PFSK-1 (cell line): ENCODE results near the gene PPIL4.

Experiments
- POLR2AphosphoS5 ChIP-seq: IDR thresholded peaks from 2 replicates; pipeline ENCODE4 v1.6.1; 2012; ENCODE audit warnings: low read depth, mild to moderate bottlenecking, control low read depth, low read length, moderate library complexity
- TAF1 ChIP-seq: IDR thresholded peaks from 2 replicates; pipeline ENCODE4 v1.6.1; 2012; ENCODE audit warnings: low read length, control low read depth, borderline replicate concordance; ENCODE audit not compliant: insufficient read depth
- TF ChIP-seq, protein P1 (sequence below), 2 experiments: IDR thresholded peaks; 2 replicates each; pipeline versions ENCODE4 v1.6.1 to v1.8.0; 2011 to 2012; ENCODE audit warnings: low read depth in 2 of 2, low read length in 2 of 2, control low read depth in 1 of 2, inconsistent platforms in 1 of 2, mild to moderate bottlenecking in 1 of 2, moderate library complexity in 1 of 2; ENCODE audit not compliant: insufficient read depth in 1 of 2

DNA sequence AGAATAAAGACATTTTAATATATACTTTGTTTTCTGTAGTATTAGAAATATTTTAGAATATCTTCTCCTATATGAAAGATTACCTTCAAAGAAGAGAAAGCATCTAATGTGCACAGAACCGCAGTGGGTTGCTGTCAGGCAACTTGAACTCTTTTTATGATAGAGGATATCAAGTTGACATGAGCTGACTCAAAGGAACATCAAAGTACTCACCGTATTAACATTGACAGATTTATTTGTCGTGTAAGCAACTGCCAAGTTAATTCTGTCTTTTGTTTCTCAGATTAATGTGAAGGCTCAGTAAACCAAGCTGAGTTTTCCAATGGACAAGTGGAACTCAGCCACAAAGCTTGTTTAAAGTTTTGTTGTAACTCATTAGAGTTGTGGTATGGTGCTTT is 18.1 kb upstream of the PPIL4 start:
- TF ChIP-seq POLR2AphosphoS5 (no peak), TAF1 (no peak)
- TF ChIP-seq, protein P1, sequence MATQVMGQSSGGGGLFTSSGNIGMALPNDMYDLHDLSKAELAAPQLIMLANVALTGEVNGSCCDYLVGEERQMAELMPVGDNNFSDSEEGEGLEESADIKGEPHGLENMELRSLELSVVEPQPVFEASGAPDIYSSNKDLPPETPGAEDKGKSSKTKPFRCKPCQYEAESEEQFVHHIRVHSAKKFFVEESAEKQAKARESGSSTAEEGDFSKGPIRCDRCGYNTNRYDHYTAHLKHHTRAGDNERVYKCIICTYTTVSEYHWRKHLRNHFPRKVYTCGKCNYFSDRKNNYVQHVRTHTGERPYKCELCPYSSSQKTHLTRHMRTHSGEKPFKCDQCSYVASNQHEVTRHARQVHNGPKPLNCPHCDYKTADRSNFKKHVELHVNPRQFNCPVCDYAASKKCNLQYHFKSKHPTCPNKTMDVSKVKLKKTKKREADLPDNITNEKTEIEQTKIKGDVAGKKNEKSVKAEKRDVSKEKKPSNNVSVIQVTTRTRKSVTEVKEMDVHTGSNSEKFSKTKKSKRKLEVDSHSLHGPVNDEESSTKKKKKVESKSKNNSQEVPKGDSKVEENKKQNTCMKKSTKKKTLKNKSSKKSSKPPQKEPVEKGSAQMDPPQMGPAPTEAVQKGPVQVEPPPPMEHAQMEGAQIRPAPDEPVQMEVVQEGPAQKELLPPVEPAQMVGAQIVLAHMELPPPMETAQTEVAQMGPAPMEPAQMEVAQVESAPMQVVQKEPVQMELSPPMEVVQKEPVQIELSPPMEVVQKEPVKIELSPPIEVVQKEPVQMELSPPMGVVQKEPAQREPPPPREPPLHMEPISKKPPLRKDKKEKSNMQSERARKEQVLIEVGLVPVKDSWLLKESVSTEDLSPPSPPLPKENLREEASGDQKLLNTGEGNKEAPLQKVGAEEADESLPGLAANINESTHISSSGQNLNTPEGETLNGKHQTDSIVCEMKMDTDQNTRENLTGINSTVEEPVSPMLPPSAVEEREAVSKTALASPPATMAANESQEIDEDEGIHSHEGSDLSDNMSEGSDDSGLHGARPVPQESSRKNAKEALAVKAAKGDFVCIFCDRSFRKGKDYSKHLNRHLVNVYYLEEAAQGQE (IDR thresholded peaks at IDR 0.05; ENCODE audit: insufficient read depth in 1 of 2, low read depth in 2 of 2, low read length in 2 of 2) = no peak
